Measurements from ENCODE around the gene GDAP2. TPM values are rescaled to one million over a fixed set of nuclear protein-coding genes. Genes with fewer than 3 reads are reported as not detected.

GDAP2 gene
- total and polyA plus RNA-seq, 2 donors (not counting 3 experiments of a cell fraction or from before 2014, with no cell fraction given), result 4.5 to 21.5 TPM

- FAIRE-seq, result no peak
- ChIA-PET POLR2A (no interaction called here), CTCF (interaction anchor here (3.3 kb wide), 1 partner anchor 16 kb away, joined by 27 read pairs; no protein-coding TSS in a partner anchor)
- no peak overlapping the region for H2AFZ ChIP-seq (ENCODE audit: low read depth, low read length)
- peaks cover 2% of the 10 kb centered on the region for H3K4me1 ChIP-seq (ENCODE audit: control insufficient read depth, extremely low read depth, insufficient read depth, low read length)
- no peaks in the 10 kb centered on the region for H3K79me2 ChIP-seq (ENCODE audit: control insufficient read depth, insufficient read depth, low read length)
- dilution Hi-C loops (cut with MboI; ENCODE audit: extremely low pct_ligation_motif_present, low sequenced_read_pairs) (no loop called here), intact Hi-C loops (cut with micrococcal nuclease) (no loop called here)
- H4K20me1 ChIP-seq (replicated peaks; ENCODE audit: control insufficient read depth, extremely low read depth, insufficient read depth, low read length), result no peaks in the 10 kb centered on the region
- no peaks in the 10 kb centered on the region for H3K27me3 ChIP-seq (ENCODE audit: control insufficient read depth in 2 of 2, insufficient read depth in 2 of 2, low read length in 2 of 2)
- H3K4me2 ChIP-seq (ENCODE audit: insufficient read depth, low read length), result no peak overlapping the region
- no peak overlapping the region for H3K9ac ChIP-seq (replicated peaks; ENCODE audit: extremely low read depth, insufficient read depth, low read length)
- H3K9me1 ChIP-seq (replicated peaks; ENCODE audit: control insufficient read depth, extremely low read depth, insufficient read depth, low read length), result no peaks in the 10 kb centered on the region
- no peak for DNase-seq (ENCODE audit: low read depth, low spot score)
- no peak overlapping the region for H3K4me3 ChIP-seq (replicated peaks in 1 of 3; ENCODE audit: insufficient read depth in 1 of 3, low read depth in 1 of 3, low read length in 3 of 3)
- H3K27ac ChIP-seq (ENCODE audit: insufficient read depth, low read depth, low read length), result no peak overlapping the region
- no peak for TF ChIP-seq CTCF (IDR thresholded peaks at IDR 0.05; ENCODE audit: extremely low read depth in 1 of 2, insufficient read depth in 1 of 2, low read depth in 1 of 2, low read length in 2 of 2)
- no peaks in the 10 kb centered on the region for H3K9me3 ChIP-seq (replicated peaks; ENCODE audit: control insufficient read depth, insufficient read depth, low read length)
- peaks cover 2 to 5% of the 10 kb centered on the region in 2 experiments for H3K36me3 ChIP-seq (ENCODE audit: control insufficient read depth in 2 of 2, extremely low read depth in 1 of 2, insufficient read depth in 2 of 2, low read length in 2 of 2)
- BruUV-seq (replicated peaks), result no TSS peak
These were observed 50.1 kb downstream of the GDAP2 start for GRCh38 chr1:117879284-117879683.

GRCh38 chr1:117877823-117878222 is 51.6 kb downstream of the GDAP2 start:
- intact Hi-C loops (cut with micrococcal nuclease), result no loop called here
- TF ChIP-seq POLR2A (IDR thresholded peaks at IDR 0.05; ENCODE audit: low read depth, low read length) (no peak), FOS (IDR thresholded peaks at IDR 0.05; ENCODE audit: borderline replicate concordance, insufficient read depth, low read length) (no peak), CTCF (IDR thresholded peaks at IDR 0.05; ENCODE audit: extremely low read depth in 1 of 2, insufficient read depth in 1 of 2, low read depth in 1 of 2, low read length in 2 of 2) (no peak), MAX (IDR thresholded peaks at IDR 0.05; ENCODE audit: insufficient read depth, insufficient read length) (no peak)
- Histone ChIP-seq H3K4me2 (ENCODE audit: insufficient read depth, low read length) (no peak overlapping the region), H2AFZ (ENCODE audit: low read depth, low read length) (no peak overlapping the region), H4K20me1 (replicated peaks; ENCODE audit: control insufficient read depth, extremely low read depth, insufficient read depth, low read length) (no peaks in the 10 kb centered on the region), H3K9me3 (replicated peaks; ENCODE audit: control insufficient read depth, insufficient read depth, low read length) (no peaks in the 10 kb centered on the region), H3K4me1 (ENCODE audit: control insufficient read depth, extremely low read depth, insufficient read depth, low read length) (no peaks in the 10 kb centered on the region), H3K9ac (replicated peaks; ENCODE audit: extremely low read depth, insufficient read depth, low read length) (no peak overlapping the region), H3K36me3 (ENCODE audit: control insufficient read depth in 2 of 2, extremely low read depth in 1 of 2, insufficient read depth in 2 of 2, low read length in 2 of 2) (peaks cover 2 to 5% of the 10 kb centered on the region in 2 experiments), H3K4me3 (replicated peaks in 1 of 3; ENCODE audit: insufficient read depth in 1 of 3, low read depth in 1 of 3, low read length in 3 of 3) (no peak overlapping the region), H3K27ac (ENCODE audit: insufficient read depth, low read depth, low read length) (no peak overlapping the region), H3K27me3 (ENCODE audit: control insufficient read depth in 2 of 2, insufficient read depth in 2 of 2, low read length in 2 of 2) (no peaks in the 10 kb centered on the region), H3K9me1 (replicated peaks; ENCODE audit: control insufficient read depth, extremely low read depth, insufficient read depth, low read length) (no peaks in the 10 kb centered on the region), H3K79me2 (ENCODE audit: control insufficient read depth, insufficient read depth, low read length) (no peaks in the 10 kb centered on the region)
- BruUV-seq (replicated peaks), result no TSS peak
- DNase-seq (ENCODE audit: low read depth, low spot score) (no peak), FAIRE-seq (no peak)
- CTCF ChIA-PET, result no interaction called here
- POLR2A ChIA-PET, result no interaction called here
- dilution Hi-C loops (cut with MboI; ENCODE audit: extremely low pct_ligation_motif_present, low sequenced_read_pairs), result no loop called here

All from endothelial cell of umbilical vein (primary cell).